ELR (cell line): ENCODE measurements around the gene SYCP2.

Source experiments
- DNase-seq: peaks from one replicate; pipeline ENCODE4 v3.0.0-alpha.2; 2015; ENCODE audit warnings: low read depth

The SYCP2 gene

GRCh38 chr20:59821201-59821600 is 112.2 kb downstream of the SYCP2 start:
- DNase-seq: no peak

DNA sequence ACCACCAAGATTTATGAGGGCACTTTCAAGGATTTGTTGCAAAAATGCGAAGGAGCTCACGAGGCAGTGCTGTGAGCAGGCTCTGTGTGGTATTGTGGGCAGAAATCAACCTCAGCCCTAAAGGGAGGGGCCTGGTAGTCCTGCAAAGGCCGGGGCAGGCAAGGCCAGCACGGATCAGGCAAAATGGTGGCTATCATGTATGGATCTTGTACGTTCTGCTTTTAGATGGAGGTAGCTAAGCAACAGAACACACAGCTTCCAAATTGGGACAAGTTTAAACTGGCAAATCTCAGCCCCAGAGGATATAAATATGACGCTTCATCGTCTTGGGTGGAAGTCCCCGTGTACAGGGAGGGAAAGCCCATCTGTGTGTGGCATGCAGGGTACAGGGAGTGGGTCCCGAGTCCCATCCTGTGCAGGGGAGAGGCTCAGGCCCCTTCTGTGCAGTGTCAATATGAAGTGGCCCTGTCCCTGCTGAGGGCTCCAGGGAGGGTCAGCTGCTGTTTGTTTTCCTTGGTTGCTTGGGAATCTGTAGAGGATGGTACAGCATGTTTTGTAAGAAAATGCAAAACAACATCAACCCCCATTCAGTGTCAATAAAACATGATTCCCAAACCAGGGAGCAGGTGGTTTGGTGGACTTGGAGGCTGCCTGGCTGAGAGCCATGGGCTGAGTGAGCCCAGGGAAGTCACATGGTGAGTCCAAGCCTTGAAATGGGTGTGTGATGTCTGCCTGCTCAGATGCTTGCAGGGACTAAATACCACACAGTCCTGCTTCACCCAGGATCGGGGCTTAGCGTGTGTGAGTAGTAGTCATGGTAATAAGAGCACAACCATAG is 113.0 kb downstream of the SYCP2 start:
- DNase-seq: no peak

DNA sequence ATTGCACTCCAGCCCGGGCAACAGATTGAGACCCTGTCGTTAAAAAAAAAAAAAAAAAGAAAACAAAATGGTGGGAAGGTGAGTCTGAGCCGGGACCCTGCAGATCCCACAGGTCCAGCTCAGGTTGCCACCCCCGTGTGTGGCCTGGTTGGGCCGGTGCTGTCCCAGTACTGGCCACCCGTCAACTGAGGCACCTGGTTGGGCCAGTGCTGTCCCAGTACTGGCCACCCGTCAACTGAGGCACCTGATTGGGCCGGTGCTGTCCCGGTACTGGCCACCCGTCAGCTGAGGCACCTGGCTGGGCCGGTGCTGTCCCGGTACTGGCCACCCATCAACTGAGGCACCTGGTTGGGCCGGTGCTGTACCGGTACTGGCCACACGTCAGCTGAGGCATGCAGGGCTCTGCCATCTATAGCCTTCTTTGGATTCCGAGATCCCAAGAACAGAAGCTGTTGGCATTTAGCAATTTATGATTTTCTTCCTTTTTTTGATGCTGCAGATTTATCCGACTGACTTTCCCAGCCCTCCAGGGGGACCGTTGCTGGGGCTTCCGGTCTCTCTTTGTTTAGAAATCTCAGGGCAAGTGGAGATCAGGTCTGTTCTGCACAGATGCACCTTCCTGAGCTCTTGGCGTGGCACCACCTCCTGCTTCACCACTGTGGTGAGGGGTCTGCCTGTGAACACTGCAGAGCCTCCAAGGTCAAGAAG is 113.8 kb downstream of the SYCP2 start:
- DNase-seq: no peak

DNA sequence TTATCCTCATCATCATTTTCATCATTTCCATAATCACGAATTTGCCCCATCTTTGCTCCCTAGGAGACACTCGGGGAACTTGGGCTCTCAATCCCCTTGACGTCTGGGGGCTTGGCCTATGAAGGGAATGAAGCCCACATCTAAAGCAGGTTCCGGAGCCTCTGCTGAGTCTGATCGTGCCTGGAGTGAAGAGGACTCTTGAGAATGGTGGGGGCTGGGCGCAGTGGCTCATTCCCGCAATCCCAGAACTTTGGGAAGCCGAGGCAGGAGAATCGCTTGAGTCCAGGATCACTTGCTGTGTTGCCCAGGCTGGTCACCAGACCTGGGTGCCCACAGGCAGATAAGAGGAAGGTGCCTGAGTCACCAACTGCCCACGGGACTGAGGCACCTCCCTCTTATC is 114.5 kb downstream of the SYCP2 start:
- DNase-seq: no peak

DNA sequence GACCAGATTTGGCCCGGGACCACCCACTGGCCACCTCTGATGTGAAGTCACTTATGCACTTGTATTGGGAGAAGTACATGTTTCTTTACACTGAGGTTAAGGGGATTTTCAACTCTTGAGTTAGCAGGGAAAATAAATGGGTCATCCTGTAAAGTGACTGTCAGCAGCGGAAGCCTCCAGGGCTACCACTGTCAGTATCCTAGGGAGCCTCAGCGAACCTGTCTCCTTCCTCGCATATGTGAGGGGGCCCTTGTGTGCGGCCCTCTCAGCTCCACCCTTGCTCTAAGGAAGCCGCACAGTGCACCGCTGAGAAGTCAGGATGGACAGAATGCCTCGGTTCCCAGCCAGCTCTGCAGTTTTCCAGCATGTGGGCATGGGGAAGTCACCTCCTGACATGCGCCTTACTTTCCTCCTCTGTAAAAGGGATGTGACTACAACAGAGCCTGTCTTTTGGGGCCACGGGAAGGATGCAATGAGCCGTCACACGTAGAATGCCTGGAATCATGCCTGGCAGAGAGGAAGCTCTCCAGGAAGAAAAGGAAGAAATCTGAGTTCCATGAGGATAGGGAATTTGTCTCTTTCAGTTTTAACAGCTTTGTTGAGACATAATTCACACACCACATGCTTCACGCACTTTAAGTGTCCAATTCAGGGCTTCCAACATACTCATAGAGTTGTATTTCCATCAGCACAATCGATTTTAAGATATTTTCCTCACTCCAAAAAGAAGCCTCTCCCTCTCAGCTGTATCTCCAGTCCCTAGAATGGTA is 115.4 kb downstream of the SYCP2 start:
- DNase-seq: no peak

DNA sequence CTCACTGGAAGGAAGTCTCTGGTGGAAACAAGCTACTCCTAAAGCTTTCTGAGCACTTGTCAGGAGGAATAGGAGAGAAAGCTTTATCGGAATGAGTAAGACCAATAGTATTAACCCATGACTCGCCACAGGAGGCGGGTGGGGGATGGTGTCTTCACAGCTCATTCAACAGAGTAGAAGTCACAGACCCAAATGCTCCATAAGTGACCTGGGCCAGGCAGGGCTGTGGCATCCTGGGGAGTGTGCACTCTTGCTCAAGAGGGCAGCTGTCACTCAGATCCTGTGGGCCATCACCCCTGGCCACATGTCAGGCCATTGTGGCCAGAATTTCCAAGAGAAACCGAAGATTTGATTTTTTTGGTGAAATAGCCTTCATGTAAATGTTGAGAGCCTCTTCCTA is 116.0 kb downstream of the SYCP2 start:
- DNase-seq: no peak

DNA sequence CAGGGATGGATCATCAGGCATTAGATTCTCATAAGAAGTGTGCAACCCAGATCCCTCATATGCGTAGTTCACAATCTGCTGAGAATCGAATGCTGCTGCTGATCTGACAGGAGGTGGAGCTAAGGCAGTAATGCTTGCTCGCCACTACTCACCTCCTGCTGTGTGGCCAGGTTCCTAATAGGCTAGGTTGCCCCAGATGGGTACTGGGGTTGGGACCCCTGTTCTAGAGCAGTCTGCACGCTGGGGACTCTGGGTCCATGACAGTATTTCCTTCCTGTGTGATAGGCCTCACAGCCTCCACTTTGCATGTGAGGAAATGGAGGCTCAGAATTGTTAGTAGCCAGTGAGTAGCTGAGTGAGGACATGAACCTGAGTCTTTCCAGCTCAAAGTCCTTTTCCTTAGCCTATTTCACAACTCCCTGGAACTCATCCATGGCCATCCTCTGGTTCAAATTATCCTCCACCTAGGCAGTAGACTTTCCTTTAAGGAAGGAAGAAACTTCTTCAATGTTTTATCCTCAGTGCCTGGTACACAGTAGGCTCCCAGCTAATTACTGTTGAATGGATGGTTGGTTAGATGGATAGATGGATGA is 117.2 kb downstream of the SYCP2 start:
- no peak for DNase-seq

DNA sequence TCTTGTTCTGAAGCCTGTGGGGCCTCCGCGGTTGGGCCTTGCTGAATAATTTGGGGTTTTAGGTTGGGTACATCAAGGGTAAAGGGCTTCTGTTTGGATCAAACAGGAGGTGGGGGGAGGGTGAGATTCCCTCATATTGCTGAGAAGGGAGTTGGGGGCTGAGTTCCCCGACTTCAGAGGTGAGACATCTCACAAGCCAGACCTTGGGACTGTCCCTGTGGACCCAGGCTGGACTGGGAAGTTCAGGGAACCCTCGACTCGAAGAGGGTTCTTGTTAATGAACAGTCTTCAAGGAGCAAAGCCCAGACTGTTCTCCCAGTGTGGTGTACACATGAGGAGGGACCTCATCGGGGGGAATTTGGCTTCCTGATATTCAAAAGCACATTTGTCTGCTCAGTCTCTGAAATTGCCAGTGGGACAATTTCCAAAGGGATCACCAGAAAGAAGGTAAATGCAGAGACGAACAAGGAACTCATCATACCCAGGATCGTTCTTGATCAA is 118.5 kb downstream of the SYCP2 start:
- DNase-seq: no peak

- DNase-seq: no peak
Measured at GRCh38 chr20:59813948-59814839, 119.2 kb downstream of the SYCP2 start.
